RWPE2 (cell line): Measurements from ENCODE around the gene AHNAK2.

ENCODE experiments used
- ATAC-seq: fragments of 200-7000 bp; cut with Tn5 transposase; 3 replicates; pipeline ENCODE4 v1.9.1; 2021; ENCODE audit warnings: low read depth
- DNase-seq: peaks from one replicate; pipeline ENCODE4 v3.0.0-alpha.2; 2020; ENCODE audit warnings: low spot score
- H3K27ac ChIP-seq: fragments of 450-650 bp; 2 replicates; pipeline ENCODE4 v1.5.1; 2017; ENCODE audit warnings: mild to moderate bottlenecking; ENCODE audit not compliant: poor library complexity, severe bottlenecking
- H3K27me3 ChIP-seq: fragments of 250-450 bp; sonication (Bioruptor Pico); 2 replicates; pipeline ENCODE4 v1.5.1; 2021; ENCODE audit warnings: mild to moderate bottlenecking, moderate library complexity; ENCODE audit not compliant: insufficient read depth, poor library complexity, severe bottlenecking
- H3K36me3 ChIP-seq: fragments of 250-450 bp; sonication (Bioruptor Pico); 2 replicates; pipeline ENCODE4 v1.5.1; 2020; ENCODE audit warnings: low read depth, mild to moderate bottlenecking, moderate library complexity
- H3K4me1 ChIP-seq: fragments of 250-450 bp; sonication (Bioruptor Pico); 2 replicates; pipeline ENCODE4 v1.5.1; 2021; ENCODE audit warnings: mild to moderate bottlenecking, moderate library complexity; ENCODE audit not compliant: insufficient read depth, poor library complexity, severe bottlenecking
- H3K4me3 ChIP-seq: fragments of 250-450 bp; sonication (Bioruptor Pico); 2 replicates; pipeline ENCODE4 v1.5.1; 2021; ENCODE audit warnings: mild to moderate bottlenecking, moderate library complexity; ENCODE audit not compliant: severe bottlenecking
- H3K9me3 ChIP-seq: fragments of 250-450 bp; sonication (Bioruptor Pico); 2 replicates; pipeline ENCODE4 v1.5.1; 2021; ENCODE audit warnings: mild to moderate bottlenecking, moderate library complexity; ENCODE audit not compliant: severe bottlenecking
- CTCF ChIP-seq: fragments of 450-650 bp; IDR thresholded peaks from one replicate; pipeline ENCODE4 v1.5.1; 2017; ENCODE audit warnings: mild to moderate bottlenecking, moderate library complexity; ENCODE audit not compliant: poor library complexity, severe bottlenecking

Gene AHNAK2

DNA sequence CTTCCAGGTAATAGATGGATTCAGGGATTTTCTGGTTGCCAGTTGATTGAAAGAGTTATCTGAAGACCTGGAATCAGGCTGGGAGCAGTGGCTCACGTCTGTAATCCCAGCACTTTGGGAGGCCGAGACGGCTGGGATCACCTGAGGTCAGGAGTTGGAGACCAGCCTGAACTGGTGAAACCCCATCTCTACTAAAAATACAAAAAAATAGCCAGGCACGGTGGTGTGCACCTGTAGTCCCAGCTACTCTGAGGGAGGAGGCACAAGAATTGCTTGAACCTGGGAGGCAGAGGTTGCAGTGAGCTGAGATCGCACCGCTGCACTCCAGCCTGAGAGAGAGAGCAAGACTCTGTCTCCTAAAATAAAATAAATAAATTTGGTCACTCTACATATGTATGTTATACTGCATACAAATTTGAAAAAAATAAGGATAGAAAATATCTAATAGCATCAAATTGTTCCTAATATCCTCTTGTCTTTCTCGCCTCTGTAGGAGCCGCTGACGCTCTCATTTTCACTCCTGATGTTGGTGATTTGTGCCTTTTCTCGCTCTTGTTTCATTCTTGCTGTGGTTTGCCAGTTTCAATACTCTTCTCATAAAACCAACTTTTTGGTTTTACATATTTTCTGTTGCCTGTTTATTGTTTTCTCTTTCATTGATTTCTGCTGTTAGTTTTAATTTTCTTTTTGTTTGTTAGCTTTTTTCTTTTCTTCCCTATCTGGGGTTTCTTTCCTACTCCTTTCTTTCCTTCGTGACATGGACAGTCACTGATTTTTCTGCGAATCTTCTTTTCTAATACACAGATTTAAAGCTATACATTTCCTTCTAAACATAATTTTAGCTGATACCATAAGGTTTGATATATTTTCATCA lies 77.3 kb downstream of the AHNAK2 start:
- no peak for TF ChIP-seq CTCF
- Histone ChIP-seq H3K9me3 (no peaks in the 10 kb centered on the region), H3K4me1 (no peaks in the 10 kb centered on the region), H3K27ac (no peak overlapping the region), H3K36me3 (no peaks in the 10 kb centered on the region), H3K4me3 (no peak overlapping the region), H3K27me3 (no peaks in the 10 kb centered on the region)
- no peak for ATAC-seq
- no peak for DNase-seq

- no peaks in the 10 kb centered on the region for H3K9me3 ChIP-seq
- no peaks in the 10 kb centered on the region for H3K27me3 ChIP-seq
- no peaks in the 10 kb centered on the region for H3K4me1 ChIP-seq
- ATAC-seq (no peak; the same call in 2 of the 3 replicates), DNase-seq (no peak)
- no peak for TF ChIP-seq CTCF
- H3K27ac ChIP-seq, result no peak overlapping the region
- peaks cover 5% of the 10 kb centered on the region; the same call in 1 of the 2 replicates for H3K36me3 ChIP-seq
- no peak overlapping the region for H3K4me3 ChIP-seq
These were observed 78.4 kb downstream of the AHNAK2 start for GRCh38 chr14:104899781-104900180.

DNA sequence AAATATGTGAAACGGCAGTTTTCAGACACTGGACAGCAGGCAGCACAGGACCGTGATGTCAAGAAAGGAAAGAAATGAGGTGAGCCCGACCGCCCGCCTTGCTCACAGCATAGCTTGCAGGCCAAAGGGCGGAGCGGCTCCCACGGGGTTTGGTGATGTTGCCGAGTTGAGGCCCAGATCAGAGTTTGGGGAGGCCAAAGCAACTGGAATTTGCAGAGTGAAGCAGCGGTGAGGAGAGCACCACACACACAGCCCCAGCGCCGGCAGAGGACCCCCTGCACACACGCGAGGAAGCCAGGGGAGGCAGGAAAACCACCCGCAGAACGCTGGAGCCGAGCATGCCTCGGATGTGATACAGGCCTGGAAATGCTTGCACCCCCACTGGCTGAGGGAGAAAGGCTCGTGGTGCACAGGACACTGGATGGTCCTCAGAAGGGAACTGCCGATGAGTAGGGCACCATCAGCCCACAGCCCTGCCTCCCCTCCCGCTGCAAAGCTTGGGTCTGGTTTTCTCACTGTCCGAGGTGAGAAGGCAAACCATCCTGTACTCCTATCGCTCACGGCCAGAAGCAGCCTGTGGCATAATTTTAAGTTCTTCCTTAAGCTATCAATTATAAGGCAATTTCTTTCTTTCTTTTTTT lies 79.2 kb downstream of the AHNAK2 start:
- Histone ChIP-seq H3K4me1 (no peaks in the 10 kb centered on the region), H3K27me3 (no peaks in the 10 kb centered on the region)
- no peak for TF ChIP-seq CTCF

DNA sequence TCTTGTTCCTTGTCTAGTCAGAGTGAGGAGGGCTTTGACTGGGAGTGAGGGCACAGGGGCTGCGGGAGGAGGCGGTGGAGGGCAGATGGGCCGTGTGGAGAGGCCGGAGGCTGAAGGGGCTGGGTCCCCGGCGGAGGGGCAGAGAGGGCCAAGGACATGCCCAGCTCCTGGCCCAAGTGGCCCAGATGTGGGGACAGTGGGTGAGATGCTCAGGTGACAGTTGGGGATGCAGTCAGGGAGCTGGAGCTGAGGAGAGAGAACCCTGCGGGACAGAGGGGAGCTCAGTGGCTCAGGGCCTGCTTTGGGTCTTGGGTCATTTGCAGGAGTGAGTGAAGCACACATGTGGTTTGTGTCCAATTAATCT lies 80.0 kb downstream of the AHNAK2 start:
- DNase-seq (no peak), ATAC-seq (no peak)
- TF ChIP-seq CTCF, result no peak
- H3K27ac ChIP-seq, result no peak overlapping the region
- no peak overlapping the region for H3K4me3 ChIP-seq
- peaks cover 9% of the 10 kb centered on the region; the same call in 1 of the 2 replicates for H3K36me3 ChIP-seq
- no peaks in the 10 kb centered on the region for H3K9me3 ChIP-seq
- H3K27me3 ChIP-seq, result no peaks in the 10 kb centered on the region
- H3K4me1 ChIP-seq, result no peaks in the 10 kb centered on the region

More for the DNA sequence above, 79.2 kb downstream of the AHNAK2 start:
- ATAC-seq (no peak), DNase-seq (no peak)
- Histone ChIP-seq H3K4me3 (no peak overlapping the region), H3K27ac (no peak overlapping the region), H3K36me3 (peaks cover 8% of the 10 kb centered on the region; the same call in 1 of the 2 replicates), H3K9me3 (no peaks in the 10 kb centered on the region)
